GM18502 (cell line): Measurements from ENCODE around the gene OR9Q2.
"Not testable (repeated sequence)": the region's sequence is repeated elsewhere in the genome, so short reads cannot be mapped to it uniquely, and the experiment has no call there.

Experiments used
- ATAC-seq: cut with Tn5 transposase; IDR thresholded peaks from one replicate; pipeline ENCODE4 v1.9.1; 2021; ENCODE audit warnings: mild to moderate bottlenecking; ENCODE audit not compliant: unreplicated experiment, poor library complexity

Gene OR9Q2

GRCh38 chr11:58188770-58189169 lies at the start of gene OR9Q2:
TSS of gene OR9Q2 (plus strand) at chr11:58189070. CDS start at chr11:58190491, 1,421 bp downstream.
- ATAC-seq = no peak

GRCh38 chr11:58142761-58143160 lies 46.1 kb upstream of the OR9Q2 start:
- no peak for ATAC-seq

- no peak for ATAC-seq
Observed at GRCh38 chr11:58152781-58153180, 36.1 kb upstream of the OR9Q2 start.

GRCh38 chr11:58164389-58164788 lies 24.5 kb upstream of the OR9Q2 start:
- ATAC-seq = no peak

- no peak for ATAC-seq
Observed at GRCh38 chr11:58164990-58165389, 23.9 kb upstream of the OR9Q2 start.

GRCh38 chr11:58165504-58166106 lies 23.3 kb upstream of the OR9Q2 start:
- ATAC-seq = no peak

- no peak for ATAC-seq
Observed at GRCh38 chr11:58177409-58178054, 11.3 kb upstream of the OR9Q2 start.

GRCh38 chr11:58178444-58178843 lies 10.4 kb upstream of the OR9Q2 start:
- no peak for ATAC-seq

GRCh38 chr11:58179648-58180047 lies 9.2 kb upstream of the OR9Q2 start:
- ATAC-seq = no peak

GRCh38 chr11:58186938-58187337 lies 1.9 kb upstream of the OR9Q2 start:
- ATAC-seq = no peak

GRCh38 chr11:58192229-58192628 lies 3.4 kb downstream of the OR9Q2 start:
- no peak for ATAC-seq

GRCh38 chr11:58193391-58193790 lies 4.5 kb downstream of the OR9Q2 start:
- ATAC-seq = no peak

GRCh38 chr11:58195939-58196338 lies 7.1 kb downstream of the OR9Q2 start:
- no peak for ATAC-seq

- no peak for ATAC-seq
Observed at GRCh38 chr11:58199271-58199670, 10.4 kb downstream of the OR9Q2 start.

GRCh38 chr11:58204042-58204441 lies 15.2 kb downstream of the OR9Q2 start, which contains the start of gene OR1S2:
TSS of gene OR1S2 (minus strand) at chr11:58204142. CDS start at chr11:58204142, 0 bp downstream.
- no peak for ATAC-seq

- ATAC-seq = not testable (repeated sequence)
Observed at GRCh38 chr11:58212420-58212819, 23.6 kb downstream of the OR9Q2 start, which contains the start of gene OR1S1. TSS of gene OR1S1 (plus strand) at chr11:58212720.

GRCh38 chr11:58216476-58216875 lies 27.6 kb downstream of the OR9Q2 start:
- ATAC-seq = no peak

GRCh38 chr11:58222721-58223120 lies 33.9 kb downstream of the OR9Q2 start:
- no peak for ATAC-seq

- no peak for ATAC-seq
Observed at GRCh38 chr11:58227956-58228615, 39.2 kb downstream of the OR9Q2 start.
